Osteocyte (in vitro differentiated cells): ENCODE data around the gene COL11A1. TPM values are rescaled to one million over a fixed set of nuclear protein-coding genes. Genes with fewer than 3 reads are reported as not detected.

Experiments
- DNase-seq: peaks from one replicate; pipeline ENCODE4 v3.0.0; 2021; ENCODE audit warnings: mixed read lengths; ENCODE audit not compliant: unreplicated experiment; ENCODE audit errors: extremely low spot score
- H3K27ac Mint-ChIP-seq: one replicate; pipeline ENCODE4 v1.8.0; 2021; ENCODE audit warnings: mild to moderate bottlenecking, mixed read lengths; ENCODE audit not compliant: unreplicated experiment
- H3K27me3 Mint-ChIP-seq: one replicate; pipeline ENCODE4 v1.8.0; 2021; ENCODE audit warnings: mixed read lengths; ENCODE audit not compliant: unreplicated experiment
- H3K36me3 Mint-ChIP-seq: one replicate; pipeline ENCODE4 v1.8.0; 2021; ENCODE audit warnings: mixed read lengths; ENCODE audit not compliant: unreplicated experiment
- H3K4me1 Mint-ChIP-seq: one replicate; pipeline ENCODE4 v1.8.0; 2021; ENCODE audit warnings: mixed read lengths; ENCODE audit not compliant: unreplicated experiment
- H3K4me3 Mint-ChIP-seq: one replicate; pipeline ENCODE4 v1.8.0; 2021; ENCODE audit warnings: mild to moderate bottlenecking, moderate library complexity, mixed read lengths; ENCODE audit not compliant: unreplicated experiment
- H3K9me3 Mint-ChIP-seq: one replicate; pipeline ENCODE4 v1.8.0; 2021; ENCODE audit warnings: mixed read lengths; ENCODE audit not compliant: unreplicated experiment
- total RNA-seq: library from RNA; stranded (reverse); gene quantifications from 2 replicates; pipeline ENCODE4 v1.2.1, GENCODE V29; 2021
- TF ChIP-seq, protein P1 (sequence below): fragments of 200-600 bp; sonication (generic); IDR thresholded peaks from 2 replicates; pipeline ENCODE4 v1.5.0; 2021; ENCODE audit warnings: antibody characterized with exemption, mild to moderate bottlenecking, moderate library complexity

COL11A1 gene
- total RNA-seq, 1 donor from 2014 or later = 592 TPM

DNA sequence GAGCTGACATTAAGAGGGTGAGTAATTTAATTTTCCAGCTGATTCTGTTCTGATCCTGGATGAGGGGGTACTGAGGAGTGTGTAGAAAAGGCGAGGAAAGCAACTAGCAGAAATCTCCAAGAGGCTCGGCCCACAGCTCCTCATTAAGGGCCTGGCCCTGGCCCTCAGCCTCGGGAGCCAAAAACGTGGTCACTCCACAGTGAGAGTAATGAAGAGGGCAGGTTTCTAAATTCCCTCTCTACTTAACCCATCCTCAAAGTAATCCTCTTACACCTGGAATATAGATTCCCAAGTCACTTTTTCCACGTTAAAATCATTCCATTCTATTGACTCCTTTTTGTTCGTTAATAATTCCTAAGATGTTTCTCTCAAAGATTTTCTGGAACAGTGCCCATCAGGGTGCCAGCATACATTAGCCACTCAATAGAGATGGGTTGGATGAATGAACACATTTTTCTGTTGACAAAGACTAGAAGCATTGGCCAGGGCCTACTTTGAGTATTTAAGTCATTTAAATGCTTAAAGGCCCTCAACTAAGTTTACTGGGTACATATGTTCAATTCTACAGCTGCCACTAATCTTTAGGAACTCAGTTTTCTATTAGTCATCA lies 1.1 kb upstream of the COL11A1 start:
- DNase-seq = no peak
- no peaks in the 10 kb centered on the region for H3K27me3 Mint-ChIP-seq
- H3K9me3 Mint-ChIP-seq = no peaks in the 10 kb centered on the region
- H3K4me1 Mint-ChIP-seq = peaks cover 56% of the 10 kb centered on the region
- H3K4me3 Mint-ChIP-seq = peak overlapping the region; percentile 91
- peak overlapping the region; percentile 83 for H3K27ac Mint-ChIP-seq
- no peaks in the 10 kb centered on the region for H3K36me3 Mint-ChIP-seq
- TF ChIP-seq, protein P1, sequence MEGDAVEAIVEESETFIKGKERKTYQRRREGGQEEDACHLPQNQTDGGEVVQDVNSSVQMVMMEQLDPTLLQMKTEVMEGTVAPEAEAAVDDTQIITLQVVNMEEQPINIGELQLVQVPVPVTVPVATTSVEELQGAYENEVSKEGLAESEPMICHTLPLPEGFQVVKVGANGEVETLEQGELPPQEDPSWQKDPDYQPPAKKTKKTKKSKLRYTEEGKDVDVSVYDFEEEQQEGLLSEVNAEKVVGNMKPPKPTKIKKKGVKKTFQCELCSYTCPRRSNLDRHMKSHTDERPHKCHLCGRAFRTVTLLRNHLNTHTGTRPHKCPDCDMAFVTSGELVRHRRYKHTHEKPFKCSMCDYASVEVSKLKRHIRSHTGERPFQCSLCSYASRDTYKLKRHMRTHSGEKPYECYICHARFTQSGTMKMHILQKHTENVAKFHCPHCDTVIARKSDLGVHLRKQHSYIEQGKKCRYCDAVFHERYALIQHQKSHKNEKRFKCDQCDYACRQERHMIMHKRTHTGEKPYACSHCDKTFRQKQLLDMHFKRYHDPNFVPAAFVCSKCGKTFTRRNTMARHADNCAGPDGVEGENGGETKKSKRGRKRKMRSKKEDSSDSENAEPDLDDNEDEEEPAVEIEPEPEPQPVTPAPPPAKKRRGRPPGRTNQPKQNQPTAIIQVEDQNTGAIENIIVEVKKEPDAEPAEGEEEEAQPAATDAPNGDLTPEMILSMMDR = no peak

DNA sequence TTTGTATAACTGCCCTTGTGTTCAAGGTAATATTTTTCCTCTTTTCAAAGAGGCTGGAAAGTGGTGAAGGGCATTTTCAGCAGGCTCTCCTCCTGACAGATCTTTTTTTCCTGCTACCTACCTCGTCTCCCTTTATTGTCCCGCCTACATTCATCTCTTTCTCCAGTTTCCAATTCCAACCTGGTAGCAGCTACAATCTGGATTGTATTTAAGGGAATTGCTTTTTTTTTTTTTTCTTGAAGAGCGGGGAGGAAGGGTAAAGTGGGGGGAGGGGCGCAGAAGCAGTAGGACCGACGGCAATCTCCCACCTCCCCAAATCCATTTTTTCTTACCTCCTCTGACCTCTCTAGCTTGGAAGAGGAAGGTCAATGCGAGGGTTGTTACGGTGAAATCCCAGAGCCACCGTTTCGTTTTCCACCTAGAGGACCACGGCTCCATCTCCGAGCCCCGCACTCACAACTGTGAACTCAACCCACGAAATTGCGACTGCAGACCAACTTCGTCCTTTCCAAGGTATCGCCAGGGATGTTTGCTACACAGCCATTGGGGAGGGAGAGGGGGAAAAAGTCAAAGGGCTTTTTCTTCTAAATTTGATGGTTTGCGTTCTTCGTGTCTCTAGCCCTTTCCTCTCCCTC lies 464 bp downstream of the COL11A1 start:
- Mint-ChIP-seq H3K27me3 (no peaks in the 10 kb centered on the region), H3K27ac (peak overlapping the region; percentile 83), H3K4me1 (peaks cover 64% of the 10 kb centered on the region), H3K9me3 (no peaks in the 10 kb centered on the region), H3K4me3 (peak overlapping the region; percentile 91), H3K36me3 (peaks cover 4% of the 10 kb centered on the region)
- TF ChIP-seq, protein P1 = no peak
- no peak for DNase-seq

DNA sequence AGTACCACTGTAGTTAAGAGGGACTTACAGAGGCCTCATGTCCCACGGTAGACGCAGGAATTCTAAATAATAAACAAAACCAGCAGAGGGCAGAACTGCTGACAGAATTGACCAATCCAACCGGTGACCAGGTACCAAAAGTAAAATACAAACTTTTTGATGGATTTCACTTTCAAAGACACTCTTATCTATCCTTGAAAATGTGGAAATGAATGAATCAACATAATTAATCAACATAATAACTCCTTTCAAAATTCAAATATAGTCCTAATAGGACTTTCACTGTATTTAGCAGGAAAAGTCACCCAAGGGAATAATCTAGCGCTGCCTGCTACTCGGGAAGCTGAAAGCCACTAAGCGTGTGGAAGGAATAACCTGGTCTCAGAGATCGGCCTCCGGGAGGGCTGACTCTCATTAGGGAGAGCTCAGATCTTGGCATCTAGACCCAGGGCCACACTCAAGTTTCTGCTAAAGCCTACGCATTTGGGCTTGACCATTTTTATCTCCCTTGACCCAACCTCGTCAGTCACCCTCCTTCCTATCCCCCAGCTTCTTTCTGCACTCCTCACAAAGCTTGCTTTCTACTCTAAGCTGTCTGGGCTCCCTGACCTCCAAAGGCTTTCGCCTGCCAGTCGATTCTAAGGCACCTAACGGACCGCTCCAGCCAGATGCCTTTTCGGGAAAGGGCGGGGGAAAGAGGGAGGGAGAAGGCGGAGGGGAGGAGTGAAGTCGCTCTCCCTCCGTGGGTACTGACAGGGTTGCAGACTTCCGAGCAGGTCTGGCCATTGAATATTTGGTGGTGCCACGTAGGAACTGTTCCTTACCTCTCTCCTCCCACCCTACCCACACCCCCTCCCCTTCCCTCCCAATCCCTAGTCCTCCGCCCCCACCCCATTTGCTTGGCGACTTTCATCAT lies 1.6 kb downstream of the COL11A1 start:
- DNase-seq = peak; percentile 88
- peak overlapping the region; percentile 91 for H3K4me3 Mint-ChIP-seq
- TF ChIP-seq, protein P1 = peak; percentile 81
- H3K36me3 Mint-ChIP-seq = peaks cover 8% of the 10 kb centered on the region
- H3K4me1 Mint-ChIP-seq = peaks cover 65% of the 10 kb centered on the region
- H3K27me3 Mint-ChIP-seq = no peaks in the 10 kb centered on the region
- no peaks in the 10 kb centered on the region for H3K9me3 Mint-ChIP-seq
- H3K27ac Mint-ChIP-seq = peak overlapping the region; percentile 83

DNA sequence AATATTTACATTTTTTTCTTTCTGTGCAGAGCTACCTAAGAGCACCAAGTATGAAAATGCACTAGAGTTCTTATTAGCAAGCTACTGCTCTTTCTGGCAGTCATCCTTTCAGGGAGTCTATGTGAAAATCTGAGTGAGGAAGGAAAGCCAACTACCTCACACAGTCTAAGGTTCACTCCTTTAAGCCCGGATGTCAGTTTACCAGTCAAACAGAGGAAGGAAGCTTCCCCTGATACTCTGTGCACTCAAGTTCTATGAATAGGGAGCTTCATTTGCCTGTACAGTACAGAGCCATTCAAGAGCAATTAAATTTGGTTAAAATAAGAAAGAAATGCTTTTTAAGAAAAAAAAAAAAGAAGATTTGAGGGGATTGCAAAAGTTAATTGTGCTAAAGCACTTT lies 6.9 kb downstream of the COL11A1 start:
- Mint-ChIP-seq H3K27me3 (no peaks in the 10 kb centered on the region), H3K9me3 (no peaks in the 10 kb centered on the region), H3K36me3 (peaks cover 24% of the 10 kb centered on the region), H3K4me1 (peaks cover 67% of the 10 kb centered on the region), H3K4me3 (no peak overlapping the region), H3K27ac (no peak overlapping the region)
- no peak for DNase-seq
- TF ChIP-seq, protein P1 = no peak

DNA sequence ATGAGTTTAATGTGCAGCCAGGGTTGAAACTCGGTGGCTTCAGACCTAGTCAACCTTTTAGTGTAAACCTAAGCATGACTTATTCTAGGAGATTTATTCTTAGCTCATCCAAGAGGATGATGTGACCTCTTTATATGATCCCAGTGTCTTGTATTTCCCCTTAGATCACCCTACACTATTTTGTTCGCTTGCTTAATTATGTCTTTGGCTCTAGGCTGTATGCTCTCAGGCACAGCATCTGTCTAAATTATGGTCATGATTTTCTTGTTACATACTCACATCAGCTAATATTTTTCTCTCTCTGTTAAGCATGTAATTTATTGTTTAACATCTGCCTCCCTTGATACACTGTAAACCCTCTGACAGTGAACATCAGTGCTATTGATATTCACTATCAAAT lies 19.1 kb downstream of the COL11A1 start:
- no peaks in the 10 kb centered on the region for H3K27me3 Mint-ChIP-seq
- no peak for DNase-seq
- H3K4me1 Mint-ChIP-seq = peaks cover 43% of the 10 kb centered on the region
- peaks cover 44% of the 10 kb centered on the region for H3K36me3 Mint-ChIP-seq
- no peak overlapping the region for H3K4me3 Mint-ChIP-seq
- H3K9me3 Mint-ChIP-seq = peaks cover 3% of the 10 kb centered on the region
- H3K27ac Mint-ChIP-seq = no peak overlapping the region
- TF ChIP-seq, protein P1 = no peak
